Inflammatory macrophage treated with lipopolysaccharide for 4 hours (primary cell): Measurements from ENCODE around the gene ERC2.

Experiments used
- DNase-seq: peaks from one replicate; pipeline ENCODE4 v3.0.0-alpha.2; 2020

The ERC2 gene

GRCh38 chr3:56365905-56366640, 102.2 kb downstream of the ERC2 start:
- no peak for DNase-seq

- DNase-seq: no peak
These were observed 103.6 kb downstream of the ERC2 start for GRCh38 chr3:56364665-56365064.

GRCh38 chr3:56363720-56364119, 104.5 kb downstream of the ERC2 start:
- DNase-seq: no peak

- no peak for DNase-seq
These were observed 106.5 kb downstream of the ERC2 start for GRCh38 chr3:56361731-56362130.

GRCh38 chr3:56357266-56357665, 111.0 kb downstream of the ERC2 start:
- DNase-seq: no peak

- DNase-seq: no peak
These were observed 111.5 kb downstream of the ERC2 start for GRCh38 chr3:56356808-56357207.

GRCh38 chr3:56355570-56356185, 112.6 kb downstream of the ERC2 start:
- peak; percentile 61 for DNase-seq

GRCh38 chr3:56351537-56351936, 116.7 kb downstream of the ERC2 start:
- DNase-seq: no peak

GRCh38 chr3:56347219-56347871, 120.9 kb downstream of the ERC2 start:
- DNase-seq: peak; percentile 13

GRCh38 chr3:56342475-56342874, 125.8 kb downstream of the ERC2 start:
- DNase-seq: no peak

GRCh38 chr3:56339671-56340070, 128.6 kb downstream of the ERC2 start:
- no peak for DNase-seq

- no peak for DNase-seq
These were observed 129.0 kb downstream of the ERC2 start for GRCh38 chr3:56339244-56339643.

- no peak for DNase-seq
These were observed 132.2 kb downstream of the ERC2 start for GRCh38 chr3:56336023-56336422.

- DNase-seq: no peak
These were observed 143.8 kb downstream of the ERC2 start for GRCh38 chr3:56324473-56324872.

- peak; percentile 38 for DNase-seq
These were observed 144.3 kb downstream of the ERC2 start for GRCh38 chr3:56323986-56324420.

GRCh38 chr3:56322862-56323261, 145.4 kb downstream of the ERC2 start:
- DNase-seq: no peak

GRCh38 chr3:56321892-56322291, 146.4 kb downstream of the ERC2 start:
- no peak for DNase-seq

- DNase-seq: no peak
These were observed 146.9 kb downstream of the ERC2 start for GRCh38 chr3:56321383-56321782.

GRCh38 chr3:56320883-56321282, 147.4 kb downstream of the ERC2 start:
- no peak for DNase-seq

GRCh38 chr3:56318891-56319290, 149.4 kb downstream of the ERC2 start:
- DNase-seq: no peak

- DNase-seq: no peak
These were observed 151.3 kb downstream of the ERC2 start for GRCh38 chr3:56316944-56317343.

- DNase-seq: no peak
These were observed 153.4 kb downstream of the ERC2 start for GRCh38 chr3:56314842-56315241.

GRCh38 chr3:56309465-56309864, 158.8 kb downstream of the ERC2 start:
- DNase-seq: no peak

- DNase-seq: no peak
These were observed 159.8 kb downstream of the ERC2 start for GRCh38 chr3:56308471-56308870.
